Left renal cortex interstitium (tissue), 4 donors: Measurements from ENCODE around the gene CLDN1. TPM values are rescaled to one million over a fixed set of nuclear protein-coding genes. Genes with fewer than 3 reads are reported as not detected.

ENCODE experiments used
- DNase-seq, 4 donors: peaks; one replicate each; pipeline ENCODE4 v3.0.0-alpha.2; 2013; ENCODE audit warnings: low read depth in 4 of 4, low spot score in 2 of 4, missing footprints in 1 of 4
- polyA plus RNA-seq, 4 donors: library from polyadenylated mRNA; unstranded; fragments of 120-200 nt; gene quantifications; one replicate each; pipeline ENCODE4 v1.2.1, GENCODE V29; 2013; ENCODE audit not compliant: insufficient read length in 4 of 4

The CLDN1 gene
- polyA plus RNA-seq, 4 donors = 58.9 to 73.4 (median 63.5) TPM

- DNase-seq = no peak
Observed at GRCh38 chr3:190336516-190337189, 14.4 kb upstream of the CLDN1 start.

GRCh38 chr3:190333961-190334360, 11.7 kb upstream of the CLDN1 start:
- no peak for DNase-seq

GRCh38 chr3:190330936-190331734, 8.9 kb upstream of the CLDN1 start:
- DNase-seq = no peak

GRCh38 chr3:190326930-190327329, 4.7 kb upstream of the CLDN1 start:
- no peak for DNase-seq

- DNase-seq = no peak
Observed at GRCh38 chr3:190326361-190326760, 4.1 kb upstream of the CLDN1 start.

GRCh38 chr3:190325923-190326322, 3.7 kb upstream of the CLDN1 start:
- DNase-seq = no peak

GRCh38 chr3:190323246-190323626, 990 bp upstream of the CLDN1 start:
- DNase-seq = no peak

- DNase-seq = no peak
Observed at GRCh38 chr3:190322604-190323245, 479 bp upstream of the CLDN1 start.

GRCh38 chr3:190320594-190321362, 1.5 kb downstream of the CLDN1 start:
- no peak for DNase-seq

- no peak for DNase-seq
Observed at GRCh38 chr3:190319660-190320059, 2.6 kb downstream of the CLDN1 start.

- no peak for DNase-seq
Observed at GRCh38 chr3:190318666-190319065, 3.6 kb downstream of the CLDN1 start.

GRCh38 chr3:190314741-190315140, 7.5 kb downstream of the CLDN1 start:
- no peak for DNase-seq

GRCh38 chr3:190309414-190309813, 12.8 kb downstream of the CLDN1 start:
- no peak for DNase-seq

- no peak for DNase-seq
Observed at GRCh38 chr3:190308154-190308553, 14.1 kb downstream of the CLDN1 start.

- no peak for DNase-seq
Observed at GRCh38 chr3:190307164-190307545, 15.1 kb downstream of the CLDN1 start.

GRCh38 chr3:190306513-190307163, 15.6 kb downstream of the CLDN1 start:
- no peak for DNase-seq

- DNase-seq = no peak
Observed at GRCh38 chr3:190306026-190306425, 16.2 kb downstream of the CLDN1 start.

GRCh38 chr3:190305406-190305805, 16.8 kb downstream of the CLDN1 start:
- DNase-seq = no peak

GRCh38 chr3:190303884-190304283, 18.4 kb downstream of the CLDN1 start:
- no peak for DNase-seq

- DNase-seq = no peak
Observed at GRCh38 chr3:190302212-190302867, 19.9 kb downstream of the CLDN1 start.
